Adrenal gland (tissue), 5 donors: ENCODE results near the gene THSD4.

Source experiments
- CTCF ChIP-seq, 6 experiments: fragments of 450-650 bp in 4 of 6; fragments of 200-600 bp in 2 of 6; sonication (generic) in 1 of 6; IDR thresholded peaks; 1 replicate in 5 of 6; 2 replicates in 1 of 6; pipeline versions ENCODE4 v1.5.1 to v1.8.0; 2016 to 2021; ENCODE audit warnings: antibody characterized with exemption in 6 of 6, mild to moderate bottlenecking in 2 of 6, moderate library complexity in 1 of 6
- POLR2A ChIP-seq, 2 donors: fragments of 450-650 bp; IDR thresholded peaks; one replicate each; pipeline ENCODE4 v1.6.1; 2017; ENCODE audit warnings: antibody characterized with exemption in 2 of 2, mild to moderate bottlenecking in 2 of 2, moderate library complexity in 1 of 2
- donor health status: DM: no; HTN: no; CAD: no.

- TF ChIP-seq CTCF (IDR thresholded peaks at IDR 0.05) = no peak
- TF ChIP-seq POLR2A (IDR thresholded peaks at IDR 0.05) = no peak
Observed at GRCh38 chr15:71149646-71150557, 34.6 kb downstream of the THSD4 start.
